Keratinocyte (primary cell): ENCODE results near the gene ST6GALNAC5. TPM values are rescaled to one million over a fixed set of nuclear protein-coding genes. Genes with fewer than 3 reads are reported as not detected.

ENCODE experiments used
- DNase-seq: peaks from one replicate; pipeline ENCODE4 v3.0.0-alpha.2; 2011; ENCODE audit warnings: low read depth, missing footprints, low spot score
- FAIRE-seq: peaks from 2 replicates; lab custom pipeline; 2011; peaks lifted over from hg19 to GRCh38; lab: Jason Lieb, UNC
- H2AFZ ChIP-seq: 2 replicates; pipeline ENCODE4 v1.6.0; 2012; ENCODE audit warnings: low read length, control low read depth, inconsistent platforms; ENCODE audit not compliant: control insufficient read depth
- H3K27ac ChIP-seq: 2 replicates; pipeline ENCODE4 v1.5.1; 2011; ENCODE audit warnings: low read length; ENCODE audit not compliant: control insufficient read depth, insufficient read depth
- H3K27me3 ChIP-seq: 3 replicates; pipeline ENCODE4 v1.6.0; 2011; ENCODE audit warnings: low read length; ENCODE audit not compliant: control insufficient read depth, insufficient read depth; ENCODE audit errors: extremely low read depth
- H3K36me3 ChIP-seq, 2 experiments: 2 replicates in 1 of 2; 3 replicates in 1 of 2; pipeline ENCODE4 v1.5.1; 2011; ENCODE audit warnings: low read length in 2 of 2, mild to moderate bottlenecking in 1 of 2; ENCODE audit not compliant: control insufficient read depth in 2 of 2, insufficient read depth in 2 of 2; ENCODE audit errors: extremely low read depth in 1 of 2
- H3K4me1 ChIP-seq: 3 replicates; pipeline ENCODE4 v1.5.1; 2011; ENCODE audit warnings: low read length; ENCODE audit not compliant: control insufficient read depth, insufficient read depth; ENCODE audit errors: extremely low read depth
- H3K4me2 ChIP-seq: 3 replicates; pipeline ENCODE4 v1.6.0; 2011; ENCODE audit warnings: low read depth, low read length; ENCODE audit not compliant: control insufficient read depth, insufficient read depth; ENCODE audit errors: extremely low read depth
- H3K4me3 ChIP-seq, 3 experiments: fragments of 200-600 bp in 1 of 3; sonication (generic) in 1 of 3; 2 replicates in 2 of 3; 3 replicates in 1 of 3; pipeline ENCODE4 v1.5.1; 2011 to 2016; ENCODE audit warnings: low read length in 3 of 3, mild to moderate bottlenecking in 3 of 3, control low read depth in 2 of 3, inconsistent platforms in 1 of 3, low read depth in 1 of 3, mixed read lengths in 1 of 3, mixed run types in 1 of 3, moderate library complexity in 1 of 3; ENCODE audit not compliant: control insufficient read depth in 2 of 3, insufficient read depth in 2 of 3; ENCODE audit errors: extremely low read depth in 1 of 3
- H3K79me2 ChIP-seq: 2 replicates; pipeline ENCODE4 v1.6.0; 2012; ENCODE audit warnings: low read length; ENCODE audit not compliant: control insufficient read depth, insufficient read depth
- H3K9ac ChIP-seq: 3 replicates; pipeline ENCODE4 v1.6.0; 2011; ENCODE audit warnings: low read length; ENCODE audit not compliant: control insufficient read depth, insufficient read depth; ENCODE audit errors: extremely low read depth
- H3K9me1 ChIP-seq: 3 replicates; pipeline ENCODE4 v1.6.0; 2011; ENCODE audit warnings: low read length; ENCODE audit not compliant: control insufficient read depth, insufficient read depth; ENCODE audit errors: extremely low read depth
- H3K9me3 ChIP-seq: 2 replicates; pipeline ENCODE4 v1.5.1; 2012; ENCODE audit warnings: low read depth, low read length; ENCODE audit not compliant: control insufficient read depth
- H4K20me1 ChIP-seq: 3 replicates; pipeline ENCODE4 v1.6.0; 2011; ENCODE audit warnings: low read length; ENCODE audit not compliant: control insufficient read depth, insufficient read depth; ENCODE audit errors: extremely low read depth
- CTCF ChIP-seq, 3 experiments: IDR thresholded peaks in 1 of 3; conservative IDR thresholded peaks in 1 of 3; optimal IDR thresholded peaks in 1 of 3; 2 replicates in 2 of 3; 3 replicates in 1 of 3; pipeline versions ENCODE3 to v1.5.1; 2011; ENCODE audit warnings: low read length in 3 of 3, mild to moderate bottlenecking in 3 of 3, moderate library complexity in 2 of 3, control low read depth in 1 of 3, inconsistent platforms in 1 of 3; ENCODE audit not compliant: insufficient read depth in 2 of 3; ENCODE audit errors: extremely low read depth in 1 of 3
- EZH2 ChIP-seq: IDR thresholded peaks from one replicate; pipeline ENCODE4 v1.6.1; 2012; ENCODE audit warnings: inconsistent platforms, mild to moderate bottlenecking, low read length, moderate library complexity
- dilution Hi-C: fragments of 300-500 bp; cut with MboI; formaldehyde crosslinking; loops from one replicate; pipeline ENCODE4 v1.7.0; 2020; ENCODE audit warnings: low sequenced_read_pairs; ENCODE audit not compliant: extremely low pct_ligation_motif_present
- polyA plus RNA-seq, 5 experiments: library from polyadenylated mRNA; depleted of rRNA in 3 of 5; stranded (reverse) in 3 of 5; stranded (forward) in 1 of 5; unstranded in 1 of 5; fragments of >200 nt; gene quantifications; 1 replicate in 1 of 5; 2 replicates in 3 of 5; 3 replicates in 1 of 5; pipeline versions ENCODE4 v1.2.1 to v1.2.3, GENCODE V29; 2011 to 2012; ENCODE audit warnings: missing spikeins in 2 of 5, low read depth in 1 of 5, low replicate concordance in 1 of 5

ST6GALNAC5 gene
- polyA plus RNA-seq, 1 donor (not counting 4 experiments of a cell fraction or from before 2014, with no cell fraction given): 12.8 TPM

- TF ChIP-seq EZH2: no peak
- Histone ChIP-seq H3K4me1 (peaks cover 7% of the 10 kb centered on the region), H3K27ac (no peak overlapping the region), H3K79me2 (no peaks in the 10 kb centered on the region), H3K9ac (no peak overlapping the region), H4K20me1 (no peaks in the 10 kb centered on the region), H3K9me3 (no peaks in the 10 kb centered on the region), H2AFZ (no peak overlapping the region), H3K27me3 (peaks cover 25% of the 10 kb centered on the region), H3K36me3 (no peaks in the 10 kb centered on the region), H3K4me3 (no peak overlapping the region), H3K4me2 (no peak overlapping the region), H3K9me1 (no peaks in the 10 kb centered on the region)
- dilution Hi-C loops: no loop called here
- DNase-seq (no peak), FAIRE-seq (no peak)
Measured at GRCh38 chr1:76871355-76871974, 4.2 kb downstream of the ST6GALNAC5 start.

GRCh38 chr1:76872944-76873343, 5.7 kb downstream of the ST6GALNAC5 start:
- no peak for DNase-seq
- no peaks in the 10 kb centered on the region for H3K9me1 ChIP-seq
- dilution Hi-C loops: no loop called here
- TF ChIP-seq EZH2 (no peak), CTCF (optimal IDR thresholded peaks at IDR 0.05 in 1 of 3, IDR thresholded peaks at IDR 0.05 in 1 of 3, conservative IDR thresholded peaks at IDR 0.05 in 1 of 3; ENCODE audit: extremely low read depth in 1 of 3, insufficient read depth in 2 of 3, low read length in 3 of 3) (no peak)
- no peak overlapping the region for H3K4me3 ChIP-seq
- no peaks in the 10 kb centered on the region for H3K9me3 ChIP-seq
- no peaks in the 10 kb centered on the region for H4K20me1 ChIP-seq
- peaks cover 16% of the 10 kb centered on the region for H3K27me3 ChIP-seq
- no peak overlapping the region for H2AFZ ChIP-seq
- no peaks in the 10 kb centered on the region for H3K79me2 ChIP-seq
- peaks cover 2% of the 10 kb centered on the region for H3K4me1 ChIP-seq
- no peak overlapping the region for H3K9ac ChIP-seq
- no peaks in the 10 kb centered on the region for H3K36me3 ChIP-seq
- no peak overlapping the region for H3K4me2 ChIP-seq
- FAIRE-seq: no peak
- H3K27ac ChIP-seq: no peak overlapping the region
